ENCODE data around the gene KIF22.

DNA sequence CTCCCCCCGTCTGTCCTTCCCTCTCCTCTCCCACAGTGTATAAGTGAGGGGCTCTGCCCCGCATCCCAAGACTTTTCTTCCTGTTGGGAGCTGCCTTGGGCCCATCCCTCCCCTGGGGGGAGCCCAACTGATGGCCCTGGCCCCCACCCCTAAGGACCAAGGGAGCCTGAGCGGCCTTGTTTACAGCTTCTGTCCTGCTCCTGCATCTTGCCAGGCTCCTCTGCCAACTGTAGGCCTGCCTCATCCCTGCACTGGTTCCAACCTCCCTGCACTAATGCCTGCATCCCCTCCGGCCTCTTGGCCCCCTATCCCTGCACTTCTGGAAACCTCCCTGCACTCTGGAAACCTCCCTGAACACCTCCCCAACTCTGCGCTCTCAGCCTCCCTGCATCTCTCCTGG, 24.0 kb downstream of the KIF22 start:
- TF ChIP-seq, protein P1, sequence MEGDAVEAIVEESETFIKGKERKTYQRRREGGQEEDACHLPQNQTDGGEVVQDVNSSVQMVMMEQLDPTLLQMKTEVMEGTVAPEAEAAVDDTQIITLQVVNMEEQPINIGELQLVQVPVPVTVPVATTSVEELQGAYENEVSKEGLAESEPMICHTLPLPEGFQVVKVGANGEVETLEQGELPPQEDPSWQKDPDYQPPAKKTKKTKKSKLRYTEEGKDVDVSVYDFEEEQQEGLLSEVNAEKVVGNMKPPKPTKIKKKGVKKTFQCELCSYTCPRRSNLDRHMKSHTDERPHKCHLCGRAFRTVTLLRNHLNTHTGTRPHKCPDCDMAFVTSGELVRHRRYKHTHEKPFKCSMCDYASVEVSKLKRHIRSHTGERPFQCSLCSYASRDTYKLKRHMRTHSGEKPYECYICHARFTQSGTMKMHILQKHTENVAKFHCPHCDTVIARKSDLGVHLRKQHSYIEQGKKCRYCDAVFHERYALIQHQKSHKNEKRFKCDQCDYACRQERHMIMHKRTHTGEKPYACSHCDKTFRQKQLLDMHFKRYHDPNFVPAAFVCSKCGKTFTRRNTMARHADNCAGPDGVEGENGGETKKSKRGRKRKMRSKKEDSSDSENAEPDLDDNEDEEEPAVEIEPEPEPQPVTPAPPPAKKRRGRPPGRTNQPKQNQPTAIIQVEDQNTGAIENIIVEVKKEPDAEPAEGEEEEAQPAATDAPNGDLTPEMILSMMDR (IDR thresholded peaks at IDR 0.05): no peak
- TF ChIP-seq MXI1 (IDR thresholded peaks at IDR 0.05; ENCODE audit: low read depth, low read length): no peak
- no peak for TF ChIP-seq RAD21 (IDR thresholded peaks at IDR 0.05; ENCODE audit: low read length)
- TF ChIP-seq, protein P2, sequence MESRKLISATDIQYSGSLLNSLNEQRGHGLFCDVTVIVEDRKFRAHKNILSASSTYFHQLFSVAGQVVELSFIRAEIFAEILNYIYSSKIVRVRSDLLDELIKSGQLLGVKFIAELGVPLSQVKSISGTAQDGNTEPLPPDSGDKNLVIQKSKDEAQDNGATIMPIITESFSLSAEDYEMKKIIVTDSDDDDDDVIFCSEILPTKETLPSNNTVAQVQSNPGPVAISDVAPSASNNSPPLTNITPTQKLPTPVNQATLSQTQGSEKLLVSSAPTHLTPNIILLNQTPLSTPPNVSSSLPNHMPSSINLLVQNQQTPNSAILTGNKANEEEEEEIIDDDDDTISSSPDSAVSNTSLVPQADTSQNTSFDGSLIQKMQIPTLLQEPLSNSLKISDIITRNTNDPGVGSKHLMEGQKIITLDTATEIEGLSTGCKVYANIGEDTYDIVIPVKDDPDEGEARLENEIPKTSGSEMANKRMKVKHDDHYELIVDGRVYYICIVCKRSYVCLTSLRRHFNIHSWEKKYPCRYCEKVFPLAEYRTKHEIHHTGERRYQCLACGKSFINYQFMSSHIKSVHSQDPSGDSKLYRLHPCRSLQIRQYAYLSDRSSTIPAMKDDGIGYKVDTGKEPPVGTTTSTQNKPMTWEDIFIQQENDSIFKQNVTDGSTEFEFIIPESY (IDR thresholded peaks at IDR 0.05; ENCODE audit: borderline replicate concordance, low read depth): no peak
- TF ChIP-seq RCOR1 (IDR thresholded peaks at IDR 0.05; ENCODE audit: low read length): no peak
- TF ChIP-seq, protein P3, sequence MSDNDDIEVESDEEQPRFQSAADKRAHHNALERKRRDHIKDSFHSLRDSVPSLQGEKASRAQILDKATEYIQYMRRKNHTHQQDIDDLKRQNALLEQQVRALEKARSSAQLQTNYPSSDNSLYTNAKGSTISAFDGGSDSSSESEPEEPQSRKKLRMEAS (IDR thresholded peaks at IDR 0.05; ENCODE audit: low read depth): no peak
- TF ChIP-seq NFIC (IDR thresholded peaks at IDR 0.05; ENCODE audit: borderline replicate concordance): no peak
- TF ChIP-seq, protein P4, sequence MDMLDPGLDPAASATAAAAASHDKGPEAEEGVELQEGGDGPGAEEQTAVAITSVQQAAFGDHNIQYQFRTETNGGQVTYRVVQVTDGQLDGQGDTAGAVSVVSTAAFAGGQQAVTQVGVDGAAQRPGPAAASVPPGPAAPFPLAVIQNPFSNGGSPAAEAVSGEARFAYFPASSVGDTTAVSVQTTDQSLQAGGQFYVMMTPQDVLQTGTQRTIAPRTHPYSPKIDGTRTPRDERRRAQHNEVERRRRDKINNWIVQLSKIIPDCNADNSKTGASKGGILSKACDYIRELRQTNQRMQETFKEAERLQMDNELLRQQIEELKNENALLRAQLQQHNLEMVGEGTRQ (IDR thresholded peaks at IDR 0.05; ENCODE audit: borderline replicate concordance, low read depth, low read length): no peak
- TF ChIP-seq SMC3 (IDR thresholded peaks at IDR 0.05; ENCODE audit: low read depth, low read length): no peak
- TF ChIP-seq, protein P5, sequence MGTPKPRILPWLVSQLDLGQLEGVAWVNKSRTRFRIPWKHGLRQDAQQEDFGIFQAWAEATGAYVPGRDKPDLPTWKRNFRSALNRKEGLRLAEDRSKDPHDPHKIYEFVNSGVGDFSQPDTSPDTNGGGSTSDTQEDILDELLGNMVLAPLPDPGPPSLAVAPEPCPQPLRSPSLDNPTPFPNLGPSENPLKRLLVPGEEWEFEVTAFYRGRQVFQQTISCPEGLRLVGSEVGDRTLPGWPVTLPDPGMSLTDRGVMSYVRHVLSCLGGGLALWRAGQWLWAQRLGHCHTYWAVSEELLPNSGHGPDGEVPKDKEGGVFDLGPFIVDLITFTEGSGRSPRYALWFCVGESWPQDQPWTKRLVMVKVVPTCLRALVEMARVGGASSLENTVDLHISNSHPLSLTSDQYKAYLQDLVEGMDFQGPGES (IDR thresholded peaks at IDR 0.05; ENCODE audit: low read depth, low read length): no peak
- no peak for TF ChIP-seq EP300 (IDR thresholded peaks at IDR 0.05; ENCODE audit: borderline replicate concordance in 1 of 2, low read depth in 1 of 2, low read length in 1 of 2)
- no peak for TF ChIP-seq YY1 (IDR thresholded peaks at IDR 0.05; ENCODE audit: low read depth)

Data from SK-N-SH (cell line).